HG02763 (cell line): ENCODE measurements around the gene ATP6V0C.
"Not testable (repeated sequence)": the region's sequence is repeated elsewhere in the genome, so short reads cannot be mapped to it uniquely, and the experiment has no call there.

Source experiments
- ATAC-seq: cut with Tn5 transposase; IDR thresholded peaks from one replicate; pipeline ENCODE4 v1.9.1; 2021; ENCODE audit warnings: mild to moderate bottlenecking, moderate library complexity; ENCODE audit not compliant: unreplicated experiment

The ATP6V0C gene

DNA sequence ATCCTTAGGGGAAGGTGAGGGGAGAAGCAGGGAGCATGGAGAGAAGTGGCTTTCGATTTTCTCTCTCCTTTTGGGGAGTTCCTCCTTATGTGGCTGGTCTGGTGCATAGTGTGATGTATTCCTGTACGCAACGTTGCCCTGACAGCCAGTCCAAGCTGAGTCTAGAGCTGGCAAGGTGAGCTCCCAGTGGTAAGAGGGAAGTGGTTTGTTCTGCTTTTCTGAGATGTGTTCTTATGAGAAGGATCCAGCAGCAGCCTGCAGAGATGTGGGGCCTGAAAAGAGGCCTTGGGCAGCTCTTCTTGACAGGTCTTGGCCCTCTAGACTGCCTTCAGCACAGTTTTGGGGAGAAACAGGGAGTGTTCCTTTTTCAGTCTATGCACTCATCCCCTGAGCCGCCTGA is 27.2 kb downstream of the ATP6V0C start:
- ATAC-seq = not testable (repeated sequence)

DNA sequence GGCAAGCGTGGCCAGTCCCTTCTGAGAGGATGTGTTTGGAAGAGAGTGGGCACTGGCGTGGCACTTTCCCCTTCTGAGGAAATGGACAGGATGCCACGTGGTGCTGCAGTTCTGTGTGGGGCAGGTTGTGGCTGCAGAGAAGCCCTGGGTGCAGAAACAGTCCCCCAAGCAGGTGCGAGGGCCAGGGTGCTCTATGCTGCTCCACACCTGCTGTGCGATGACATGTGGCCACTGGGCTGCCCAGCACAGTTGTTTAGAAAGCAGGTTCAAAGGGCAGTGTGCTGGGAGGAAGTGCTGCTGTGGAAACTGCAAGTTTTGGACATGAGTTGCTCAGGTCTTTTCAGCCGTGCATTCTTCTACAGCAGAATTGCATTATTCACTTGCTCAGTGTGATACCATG is 27.7 kb downstream of the ATP6V0C start:
- ATAC-seq = not testable (repeated sequence)

DNA sequence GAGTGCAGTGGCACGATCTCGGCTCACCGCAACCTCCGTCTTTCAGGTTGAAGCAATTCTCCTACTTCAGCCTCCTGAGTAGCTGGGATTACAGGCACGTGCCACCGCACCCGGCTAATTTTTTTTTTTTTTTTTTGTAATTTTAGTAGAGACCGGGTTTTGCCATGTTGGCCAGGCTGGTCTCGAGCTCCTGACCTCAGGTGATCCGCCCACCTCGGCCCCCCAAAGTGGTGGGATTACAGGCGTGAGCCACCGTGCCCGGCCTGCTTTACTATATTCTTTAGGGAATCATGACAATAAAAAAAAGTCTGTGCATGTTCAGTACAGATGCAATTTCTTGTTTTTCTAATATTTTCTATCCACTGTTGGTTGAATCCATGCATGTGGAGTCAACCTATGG is 30.0 kb downstream of the ATP6V0C start:
- not testable (repeated sequence) for ATAC-seq

DNA sequence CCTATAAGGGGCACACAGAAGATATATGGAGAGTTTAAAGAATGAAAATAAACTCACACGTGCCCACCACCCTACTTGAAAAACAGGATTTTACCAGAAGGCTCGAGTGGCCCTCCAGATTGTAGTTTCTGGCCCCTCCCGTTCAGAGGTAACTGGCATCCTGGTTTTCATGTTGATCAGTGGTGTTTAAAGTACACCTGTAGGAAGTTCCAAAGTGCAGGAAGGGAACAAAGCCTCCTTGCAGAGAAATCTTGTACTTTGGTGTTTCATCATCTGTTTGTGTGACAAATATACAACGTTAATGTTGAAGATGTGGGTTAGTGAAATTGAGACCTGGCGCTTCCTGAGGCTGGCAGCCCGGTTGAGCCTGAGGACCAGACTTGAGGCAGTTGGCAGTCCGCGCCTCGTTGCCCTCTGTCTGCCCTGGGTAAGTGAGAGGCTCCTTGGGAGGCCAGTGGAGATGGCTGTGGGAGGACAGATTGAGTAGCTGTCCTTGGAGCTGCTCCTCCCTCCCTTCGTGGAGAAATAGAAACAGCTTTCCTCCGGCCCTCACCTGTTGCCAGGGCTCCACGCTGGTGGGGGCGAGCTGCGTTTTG is 36.6 kb downstream of the ATP6V0C start:
- not testable (repeated sequence) for ATAC-seq

DNA sequence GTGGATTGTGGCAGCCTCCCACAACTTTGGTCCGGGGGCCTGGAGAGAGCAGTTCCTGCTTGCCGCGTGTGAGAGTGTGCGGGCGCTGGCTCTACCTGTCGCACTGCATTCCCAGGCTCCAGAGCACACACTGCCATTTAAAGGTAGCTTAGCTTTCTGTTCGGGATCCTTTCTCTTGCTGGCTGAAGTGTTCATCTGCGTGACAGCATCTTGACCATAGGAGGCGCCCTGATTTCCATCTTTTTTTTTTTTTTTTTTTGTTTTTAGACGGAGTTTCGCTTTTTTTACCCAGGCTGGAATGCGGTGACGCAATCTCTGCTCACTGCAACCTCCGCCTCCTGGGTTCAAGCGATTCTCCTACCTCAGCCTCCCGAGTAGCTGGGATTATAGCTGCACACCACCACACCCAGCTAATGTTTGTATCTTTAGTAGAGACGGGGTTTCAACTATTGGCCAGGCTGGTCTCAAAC is 37.7 kb downstream of the ATP6V0C start:
- ATAC-seq = not testable (repeated sequence)

DNA sequence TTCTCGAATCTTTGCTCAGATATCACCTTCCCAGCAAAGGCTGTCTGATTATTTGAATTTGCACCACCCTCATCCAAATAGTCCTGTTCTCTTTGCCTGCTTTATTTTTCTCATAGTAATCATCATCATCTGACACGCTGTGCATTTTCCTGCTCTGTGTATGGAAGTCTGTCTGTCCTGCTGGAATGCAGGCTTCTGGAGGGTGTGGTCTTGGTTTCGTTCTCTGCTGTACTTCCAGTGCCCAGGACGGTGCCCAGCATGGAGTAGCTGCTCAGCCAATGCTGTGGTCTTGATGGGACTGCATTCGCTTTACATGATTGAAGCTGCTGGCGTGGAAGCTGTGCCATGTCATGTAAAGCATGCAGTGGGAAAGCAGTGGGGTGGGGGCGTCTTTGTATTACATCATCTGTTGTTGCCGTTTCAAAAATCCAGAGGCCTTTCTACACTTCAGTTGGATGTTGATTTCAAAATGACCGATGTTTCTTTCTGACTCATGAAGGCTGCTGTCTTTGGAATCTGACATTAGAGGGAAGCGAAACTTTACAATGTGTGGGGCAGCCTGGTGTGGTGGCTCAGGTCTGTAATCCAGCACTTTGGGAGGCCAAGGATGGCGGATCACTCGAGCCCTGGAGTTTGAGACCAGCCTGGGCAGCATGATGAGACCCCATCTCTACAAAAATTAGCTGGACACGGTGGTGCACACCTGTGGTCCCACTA is 41.1 kb downstream of the ATP6V0C start:
- ATAC-seq = not testable (repeated sequence)

DNA sequence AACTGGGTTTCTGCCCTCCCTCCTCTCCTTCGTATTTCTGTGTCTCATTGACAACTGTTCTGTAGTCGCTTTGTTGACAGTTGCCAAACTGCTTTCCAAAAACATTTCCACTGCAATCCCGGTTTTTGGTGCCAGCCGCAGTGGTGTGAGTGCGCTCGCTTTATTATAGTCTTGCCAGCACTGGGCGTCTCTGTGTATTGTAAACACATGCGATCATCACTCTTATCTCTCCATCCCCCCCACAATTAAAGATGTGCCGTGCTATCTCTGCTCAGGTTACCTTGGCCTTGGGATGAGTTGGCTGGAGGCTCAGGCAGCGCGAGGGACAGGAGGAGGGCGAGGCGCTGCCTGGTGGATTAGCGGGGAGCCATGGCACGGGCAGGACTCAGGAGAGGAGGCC is 43.4 kb downstream of the ATP6V0C start:
- not testable (repeated sequence) for ATAC-seq

DNA sequence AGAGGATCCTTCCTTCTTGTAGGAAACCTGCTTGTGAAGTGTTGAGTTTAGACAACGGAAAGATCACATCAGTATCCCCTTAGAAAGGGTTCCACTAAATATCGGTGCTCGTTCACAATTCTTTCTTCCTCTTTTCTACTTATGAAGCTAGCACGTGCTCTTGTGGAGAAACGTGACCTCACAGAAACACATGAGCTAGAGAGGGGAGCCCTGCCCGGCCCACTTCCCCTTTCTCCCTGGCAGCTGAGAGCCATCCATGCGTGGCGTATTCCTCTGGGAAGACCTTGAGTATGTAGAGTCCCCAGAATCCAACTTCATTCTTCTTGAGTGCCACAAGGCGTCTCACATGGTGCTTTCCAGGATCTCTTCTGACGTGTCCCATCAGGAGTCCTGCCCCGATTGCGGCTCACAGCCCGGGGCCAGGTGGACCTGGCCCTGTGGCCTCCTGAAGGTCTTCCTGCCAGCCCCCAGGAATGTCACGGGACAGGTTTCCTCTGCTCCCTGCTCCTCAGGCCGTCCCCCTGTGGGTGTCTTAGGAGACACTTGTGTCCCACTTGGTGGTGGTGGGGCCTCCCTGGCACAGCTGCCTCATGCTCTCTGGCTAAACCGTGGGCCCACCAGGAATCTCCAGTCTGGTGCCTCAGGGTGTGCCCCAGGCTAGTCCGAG is 46.5 kb downstream of the ATP6V0C start:
- ATAC-seq = peak; percentile 42

DNA sequence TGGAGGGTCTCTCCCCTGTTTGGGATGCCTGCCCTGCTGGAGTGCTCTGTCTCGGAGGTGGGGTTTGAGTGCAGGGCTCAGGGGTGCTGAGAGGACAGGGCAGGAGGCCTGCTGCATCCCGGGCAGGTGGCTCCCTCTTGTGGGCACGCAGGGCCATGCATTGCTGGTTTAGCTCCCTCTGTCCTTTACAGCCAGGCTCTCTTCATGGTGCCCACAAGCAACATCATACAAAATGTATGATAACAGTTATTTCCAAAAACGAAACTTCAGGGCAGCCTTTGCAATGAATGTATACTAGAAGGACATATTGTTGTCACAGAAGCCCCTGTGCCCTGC is 47.0 kb downstream of the ATP6V0C start:
- peak; percentile 55 for ATAC-seq

DNA sequence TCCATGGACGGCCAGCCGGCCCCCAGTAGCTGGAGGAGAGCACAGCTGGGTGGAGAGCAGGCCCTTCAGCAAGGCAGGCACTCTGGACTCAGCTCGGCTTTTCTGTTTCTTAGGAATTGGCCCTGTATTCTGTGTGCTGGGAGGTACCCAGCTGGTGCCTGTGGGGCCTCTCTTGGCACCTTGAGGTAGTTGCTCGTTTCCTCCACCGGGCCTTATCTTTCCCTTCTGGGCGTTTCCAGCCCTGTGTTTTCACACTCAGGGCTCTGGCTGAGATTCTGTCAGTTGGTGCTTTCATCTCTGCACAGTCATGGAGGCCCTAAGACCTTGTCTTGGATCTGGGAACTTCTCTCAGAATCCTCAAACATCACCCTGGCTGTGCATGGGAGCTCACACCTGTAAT is 53.8 kb downstream of the ATP6V0C start:
- not testable (repeated sequence) for ATAC-seq

DNA sequence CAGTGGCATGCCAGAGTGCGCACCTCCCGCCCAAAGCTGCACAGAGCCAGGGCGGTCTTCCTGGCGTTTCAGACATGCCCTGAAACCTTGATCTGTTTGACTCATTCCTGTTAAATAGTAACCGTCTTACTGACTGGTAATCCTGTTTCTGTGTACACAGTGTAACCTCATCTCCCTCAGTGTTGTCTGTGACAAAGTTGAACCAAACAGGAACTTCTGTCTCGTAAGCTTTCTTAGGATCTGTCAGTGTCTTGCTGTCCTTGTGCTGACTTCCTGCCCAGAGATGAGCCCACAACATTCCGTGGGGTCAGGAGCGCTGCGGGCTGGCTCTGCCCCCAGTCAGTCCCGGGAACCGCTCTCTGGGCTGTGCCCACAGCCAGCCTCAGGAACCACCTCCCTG is 54.8 kb downstream of the ATP6V0C start:
- ATAC-seq = not testable (repeated sequence)
